HepG2 (cell line): ENCODE measurements around the gene ACVR1C. TPM values are rescaled to one million over a fixed set of nuclear protein-coding genes. Genes with fewer than 3 reads are reported as not detected.

Source experiments
- ATAC-seq: fragments of 200-7000 bp; cut with Tn5 transposase; 3 replicates; pipeline ENCODE4 v1.9.1; 2020; ENCODE audit warnings: mild to moderate bottlenecking, moderate library complexity
- BruUV-seq: library from RNA; stranded (reverse); fragments of 400-500 nt; replicated peaks from 2 replicates; lab custom pipeline; 2021; lab: Mats Ljungman, UMichigan
- CTCF ChIA-PET: fragments of 300-600 bp; formaldehyde crosslinking; extraction: SDS; loops from one replicate; lab custom pipeline; 2021; ENCODE audit warnings: low total read pairs, inconsistent platforms, low intra/inter-chr PET ratio; lab: Yijun Ruan, JAX
- POLR2A ChIA-PET: fragments of 350-600 bp; sonication (Branson Sonifier 250); formaldehyde crosslinking; loops from one replicate; lab custom pipeline; 2020; ENCODE audit warnings: antibody characterized with exemption, inconsistent platforms; lab: Yijun Ruan, JAX
- DNase-seq: peaks from one replicate; pipeline ENCODE4 v3.0.0-alpha.2; 2015; ENCODE audit warnings: low spot score
- FAIRE-seq: peaks from 3 replicates; lab custom pipeline; 2011; peaks lifted over from hg19 to GRCh38; lab: Jason Lieb, UNC
- H2AFZ ChIP-seq: one replicate; pipeline ENCODE4 v1.6.1; 2011; ENCODE audit warnings: low read length, inconsistent platforms
- H3K27ac ChIP-seq: fragments of 300-600 bp; 3 replicates; pipeline ENCODE4 v1.8.0; 2011; ENCODE audit warnings: mixed run types, mild to moderate bottlenecking, mixed read lengths, low read length, inconsistent platforms; ENCODE audit not compliant: insufficient read depth; ENCODE audit errors: extremely low read length
- H3K27me3 ChIP-seq, 2 experiments: fragments of 200-600 bp in 1 of 2; 2 replicates in 1 of 2; 3 replicates in 1 of 2; pipeline versions ENCODE4 v1.6.0 to v1.8.0; 2011; ENCODE audit warnings: low read length in 2 of 2, mild to moderate bottlenecking in 2 of 2, moderate library complexity in 2 of 2, inconsistent platforms in 1 of 2; ENCODE audit not compliant: insufficient read depth in 2 of 2, control insufficient read depth in 1 of 2
- H3K36me3 ChIP-seq, 2 experiments: fragments of 200-600 bp in 1 of 2; replicated peaks in 1 of 2; 2 replicates in 1 of 2; 3 replicates in 1 of 2; pipeline versions ENCODE4 v1.5.1 to v1.8.0; 2011; ENCODE audit warnings: low read length in 2 of 2, inconsistent platforms in 1 of 2; ENCODE audit not compliant: insufficient read depth in 2 of 2, control insufficient read depth in 1 of 2
- H3K4me1 ChIP-seq: 2 replicates; pipeline ENCODE4 v1.5.1; 2012; ENCODE audit warnings: low read length, inconsistent platforms; ENCODE audit not compliant: insufficient read depth
- H3K4me2 ChIP-seq: 2 replicates; pipeline ENCODE4 v1.6.0; 2011; ENCODE audit warnings: low read depth, low read length, inconsistent platforms
- H3K4me3 ChIP-seq, 3 experiments: fragments of 200-600 bp in 1 of 3; sonication (generic), shearing (Covaris generic) in 1 of 3; replicated peaks in 1 of 3; 2 replicates each; pipeline ENCODE4 v1.5.1; 2011 to 2016; ENCODE audit warnings: low read length in 3 of 3, inconsistent platforms in 2 of 3, low read depth in 2 of 3, mild to moderate bottlenecking in 2 of 3, control low read depth in 1 of 3, mixed read lengths in 1 of 3; ENCODE audit not compliant: insufficient read depth in 1 of 3
- H3K79me2 ChIP-seq: one replicate; pipeline ENCODE4 v1.6.1; 2011; ENCODE audit warnings: low read length, inconsistent platforms; ENCODE audit not compliant: insufficient read depth
- H3K9ac ChIP-seq: 2 replicates; pipeline ENCODE4 v1.6.0; 2011; ENCODE audit warnings: mild to moderate bottlenecking, low read depth, low read length, inconsistent platforms; ENCODE audit not compliant: insufficient read depth
- H3K9me3 ChIP-seq: 2 replicates; pipeline ENCODE4 v1.5.1; 2012; ENCODE audit warnings: mild to moderate bottlenecking, low read length
- H4K20me1 ChIP-seq: 2 replicates; pipeline ENCODE4 v1.6.0; 2011; ENCODE audit warnings: inconsistent platforms, mild to moderate bottlenecking, low read length, moderate library complexity; ENCODE audit not compliant: insufficient read depth
- ELF1 ChIP-seq: sonication (generic); formaldehyde crosslinking; IDR thresholded peaks from 2 replicates; pipeline ENCODE4 v1.4.0; 2020; ENCODE audit warnings: missing genetic modification reagents
- NFE2L1 ChIP-seq: sonication (generic); formaldehyde crosslinking; IDR thresholded peaks from 2 replicates; pipeline ENCODE4 v1.4.0; 2020; ENCODE audit warnings: missing genetic modification reagents, mild to moderate bottlenecking, borderline replicate concordance
- NR2F6 ChIP-seq, 2 experiments: IDR thresholded peaks; 2 replicates each; pipeline ENCODE4 v1.6.1; 2016; ENCODE audit warnings: antibody characterized with exemption in 1 of 2, mild to moderate bottlenecking in 1 of 2
- TBX3 ChIP-seq: fragments of 450-650 bp; IDR thresholded peaks from 2 replicates; pipeline ENCODE4 v1.6.1; 2017; ENCODE audit warnings: antibody characterized with exemption, mild to moderate bottlenecking, inconsistent platforms, borderline replicate concordance
- TEAD3 ChIP-seq: optimal IDR thresholded peaks from 2 replicates; pipeline ENCODE3; 2016; ENCODE audit warnings: borderline replicate concordance
- ZNF225 ChIP-seq: sonication (generic); formaldehyde crosslinking; IDR thresholded peaks from 2 replicates; pipeline ENCODE4 v1.4.0; 2020; ENCODE audit warnings: mild to moderate bottlenecking, missing genetic modification reagents
- ZNF468 ChIP-seq: sonication (generic); formaldehyde crosslinking; IDR thresholded peaks from 2 replicates; pipeline ENCODE4 v1.8.0; 2022; ENCODE audit warnings: mild to moderate bottlenecking, moderate library complexity, missing genetic modification reagents
- ZNF619 ChIP-seq: sonication (generic); formaldehyde crosslinking; IDR thresholded peaks from 2 replicates; pipeline ENCODE4 v1.4.0; 2020; ENCODE audit warnings: mild to moderate bottlenecking, missing genetic modification reagents
- in situ Hi-C: cut with HindIII; loops from 2 replicates; pipeline ENCODE4 v1.10.0; 2017; ENCODE audit warnings: low pct_unique_long_range_greater_than_20kb; ENCODE audit not compliant: extremely low pct_ligation_motif_present
- intact Hi-C: fragments of 100-400 bp; cut with micrococcal nuclease; formaldehyde crosslinking; loops from one replicate; pipeline ENCODE4 v1.10.0; 2022; ENCODE audit not compliant: unreplicated experiment
- polyA plus RNA-seq, 8 experiments: library from polyadenylated mRNA; depleted of rRNA in 3 of 8; stranded (reverse) in 7 of 8; unstranded in 1 of 8; fragments of >200 nt; fragmentation: Illumina TruSeq in 4 of 8; extraction: Trizol in 4 of 8; gene quantifications; 2 replicates each; pipeline versions ENCODE4 v1.2.1 to v1.2.3, GENCODE V29; 2011 to 2016; ENCODE audit warnings: low read depth in 4 of 8, missing spikeins in 1 of 8, mixed read lengths in 1 of 8; ENCODE audit not compliant: insufficient read depth in 1 of 8
- total RNA-seq, 5 experiments: library from RNA; depleted of rRNA; stranded (reverse); fragments of >200 nt; fragmentation: Illumina TruSeq; extraction: Trizol; gene quantifications; 2 replicates each; pipeline ENCODE4 v1.2.3, GENCODE V29; 2016; ENCODE audit warnings: low read depth in 1 of 5
- TF ChIP-seq, protein P1 (sequence below): sonication (generic); formaldehyde crosslinking; IDR thresholded peaks from 2 replicates; pipeline ENCODE4 v1.4.0; 2020; ENCODE audit warnings: mild to moderate bottlenecking, missing genetic modification reagents

The ACVR1C gene
- total and polyA plus RNA-seq, 2 of the 13 experiments (the other 11 are each of a cell fraction or from before 2014, with no cell fraction given) = 0.05 to 1.0 TPM

GRCh38 chr2:157627594-157628476, 829 bp downstream of the ACVR1C start (continued):
- TF ChIP-seq NFE2L1 (CRISPR knock-in tag) (0 out of 2 replicates have a peak, but pooled peaks have one; percentile 40), ZNF225 (CRISPR knock-in tag) (peak; percentile 20; the same call in 1 of the 2 replicates), TBX3 (no peak), ZNF619 (CRISPR knock-in tag) (0 out of 2 replicates have a peak, but pooled peaks have one; percentile 27)
- TF ChIP-seq, protein P1, sequence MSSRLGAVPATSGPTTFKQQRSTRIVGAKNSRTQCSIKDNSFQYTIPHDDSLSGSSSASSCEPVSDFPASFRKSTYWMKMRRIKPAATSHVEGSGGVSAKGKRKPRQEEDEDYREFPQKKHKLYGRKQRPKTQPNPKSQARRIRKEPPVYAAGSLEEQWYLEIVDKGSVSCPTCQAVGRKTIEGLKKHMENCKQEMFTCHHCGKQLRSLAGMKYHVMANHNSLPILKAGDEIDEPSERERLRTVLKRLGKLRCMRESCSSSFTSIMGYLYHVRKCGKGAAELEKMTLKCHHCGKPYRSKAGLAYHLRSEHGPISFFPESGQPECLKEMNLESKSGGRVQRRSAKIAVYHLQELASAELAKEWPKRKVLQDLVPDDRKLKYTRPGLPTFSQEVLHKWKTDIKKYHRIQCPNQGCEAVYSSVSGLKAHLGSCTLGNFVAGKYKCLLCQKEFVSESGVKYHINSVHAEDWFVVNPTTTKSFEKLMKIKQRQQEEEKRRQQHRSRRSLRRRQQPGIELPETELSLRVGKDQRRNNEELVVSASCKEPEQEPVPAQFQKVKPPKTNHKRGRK = 0 out of 2 replicates have a peak, but pooled peaks have one; percentile 61

- in situ Hi-C loops (no loop called here), intact Hi-C loops (loop anchor here (10.0 kb wide), 1 partner anchor 250 kb away; the partner anchor contains the start of gene ACVR1)
- Histone ChIP-seq H3K9me3 (no peaks in the 10 kb centered on the region), H2AFZ (no peak overlapping the region), H3K27me3 (peaks cover 0 to 26% of the 10 kb centered on the region in 2 experiments; a peak in 2 of 5 replicates), H3K4me2 (no peak overlapping the region), H3K27ac (no peak overlapping the region), H3K4me3 (no peak overlapping the region), H3K4me1 (peaks cover 10% of the 10 kb centered on the region), H3K79me2 (no peaks in the 10 kb centered on the region), H3K36me3 (no peaks in the 10 kb centered on the region), H3K9ac (no peak overlapping the region), H4K20me1 (no peaks in the 10 kb centered on the region)
- TF ChIP-seq TEAD3 (no peak), ZNF468 (CRISPR knock-in tag) (no peak), ELF1 (no peak), NR2F6 (IDR thresholded peaks at IDR 0.05) (no peak), NR2F6 (CRISPR knock-in tag; IDR thresholded peaks at IDR 0.05) (no peak)
- ATAC-seq (no peak), FAIRE-seq (no peak), DNase-seq (no peak)
- ChIA-PET POLR2A (no interaction called here), CTCF (no interaction called here)
- BruUV-seq = no TSS peak
Observed at GRCh38 chr2:157625296-157625695, 3.4 kb downstream of the ACVR1C start.
